Right lung (tissue), 5 donors: Measurements from ENCODE around the gene GLS. TPM values are rescaled to one million over a fixed set of nuclear protein-coding genes. Genes with fewer than 3 reads are reported as not detected.
"Not testable (repeated sequence)": the region's sequence is repeated elsewhere in the genome, so short reads cannot be mapped to it uniquely, and the experiment has no call there.

Experiments used
- DNase-seq, 2 donors: peaks; one replicate each; pipeline ENCODE4 v3.0.0-alpha.2; 2013
- polyA plus RNA-seq, 5 donors: library from polyadenylated mRNA; unstranded; fragments of 120-200 nt; gene quantifications; one replicate each; pipeline versions ENCODE4 v1.2.1 to v1.2.3, GENCODE V29; 2013; ENCODE audit warnings: inconsistent platforms in 1 of 5, low replicate concordance in 1 of 5; ENCODE audit not compliant: insufficient read length in 5 of 5, insufficient read depth in 1 of 5

Gene GLS
- polyA plus RNA-seq, 5 donors = 77.3 to 139 (median 115) TPM

GRCh38 chr2:190881598-190882410 is 1.2 kb downstream of the GLS start:
- peak; percentile 72 to 78 for DNase-seq

- DNase-seq = no peak
These were observed 1.8 kb downstream of the GLS start for GRCh38 chr2:190882411-190882766.

GRCh38 chr2:190882856-190883582 is 2.4 kb downstream of the GLS start:
- no peak for DNase-seq

- not testable (repeated sequence) for DNase-seq
These were observed 5.2 kb downstream of the GLS start for GRCh38 chr2:190885844-190886243.

- DNase-seq = no peak
These were observed 6.5 kb downstream of the GLS start for GRCh38 chr2:190887089-190887488.

- DNase-seq = no peak
These were observed 7.8 kb downstream of the GLS start for GRCh38 chr2:190888449-190888848.

- no peak for DNase-seq
These were observed 8.7 kb downstream of the GLS start for GRCh38 chr2:190889175-190889943.

GRCh38 chr2:190891372-190891771 is 10.8 kb downstream of the GLS start:
- no peak for DNase-seq

- no peak for DNase-seq
These were observed 11.3 kb downstream of the GLS start for GRCh38 chr2:190891889-190892288.

- no peak for DNase-seq
These were observed 12.5 kb downstream of the GLS start for GRCh38 chr2:190893157-190893556.

GRCh38 chr2:190896477-190896876 is 15.9 kb downstream of the GLS start:
- no peak for DNase-seq

- no peak for DNase-seq
These were observed 23.3 kb downstream of the GLS start for GRCh38 chr2:190903693-190904450.

GRCh38 chr2:190904640-190905261 is 24.1 kb downstream of the GLS start:
- DNase-seq = no peak

GRCh38 chr2:190908532-190908931 is 27.9 kb downstream of the GLS start:
- DNase-seq = no peak

- DNase-seq = no peak
These were observed 29.1 kb downstream of the GLS start for GRCh38 chr2:190909680-190910079.

- no peak for DNase-seq
These were observed 29.9 kb downstream of the GLS start for GRCh38 chr2:190910341-190911136.

GRCh38 chr2:190911813-190912212 is 31.2 kb downstream of the GLS start:
- DNase-seq = no peak

- no peak for DNase-seq
These were observed 32.1 kb downstream of the GLS start for GRCh38 chr2:190912726-190913125.

GRCh38 chr2:190913725-190914124 is 33.1 kb downstream of the GLS start:
- DNase-seq = no peak

- DNase-seq = no peak
These were observed 36.2 kb downstream of the GLS start for GRCh38 chr2:190916829-190917228.
